Measurements from ENCODE around the gene ALDH7A1.

Gene ALDH7A1

GRCh38 chr5:126597156-126597555 is 2.1 kb upstream of the ALDH7A1 start (continued):
- TF ChIP-seq, protein P1, sequence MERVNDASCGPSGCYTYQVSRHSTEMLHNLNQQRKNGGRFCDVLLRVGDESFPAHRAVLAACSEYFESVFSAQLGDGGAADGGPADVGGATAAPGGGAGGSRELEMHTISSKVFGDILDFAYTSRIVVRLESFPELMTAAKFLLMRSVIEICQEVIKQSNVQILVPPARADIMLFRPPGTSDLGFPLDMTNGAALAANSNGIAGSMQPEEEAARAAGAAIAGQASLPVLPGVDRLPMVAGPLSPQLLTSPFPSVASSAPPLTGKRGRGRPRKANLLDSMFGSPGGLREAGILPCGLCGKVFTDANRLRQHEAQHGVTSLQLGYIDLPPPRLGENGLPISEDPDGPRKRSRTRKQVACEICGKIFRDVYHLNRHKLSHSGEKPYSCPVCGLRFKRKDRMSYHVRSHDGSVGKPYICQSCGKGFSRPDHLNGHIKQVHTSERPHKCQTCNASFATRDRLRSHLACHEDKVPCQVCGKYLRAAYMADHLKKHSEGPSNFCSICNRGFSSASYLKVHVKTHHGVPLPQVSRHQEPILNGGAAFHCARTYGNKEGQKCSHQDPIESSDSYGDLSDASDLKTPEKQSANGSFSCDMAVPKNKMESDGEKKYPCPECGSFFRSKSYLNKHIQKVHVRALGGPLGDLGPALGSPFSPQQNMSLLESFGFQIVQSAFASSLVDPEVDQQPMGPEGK (CRISPR knock-in tag; IDR thresholded peaks at IDR 0.05; ENCODE audit: borderline replicate concordance), result no peak
- TF ChIP-seq BACH2 (CRISPR knock-in tag; IDR thresholded peaks at IDR 0.05; ENCODE audit: borderline replicate concordance), result no peak
- TF ChIP-seq ZNF8 (CRISPR knock-in tag; IDR thresholded peaks at IDR 0.05), result no peak
- TF ChIP-seq SNAI2 (CRISPR knock-in tag; IDR thresholded peaks at IDR 0.05), result no peak

- no peak; the same call in 2 of the 3 replicates for ATAC-seq
- TF ChIP-seq, protein P2, sequence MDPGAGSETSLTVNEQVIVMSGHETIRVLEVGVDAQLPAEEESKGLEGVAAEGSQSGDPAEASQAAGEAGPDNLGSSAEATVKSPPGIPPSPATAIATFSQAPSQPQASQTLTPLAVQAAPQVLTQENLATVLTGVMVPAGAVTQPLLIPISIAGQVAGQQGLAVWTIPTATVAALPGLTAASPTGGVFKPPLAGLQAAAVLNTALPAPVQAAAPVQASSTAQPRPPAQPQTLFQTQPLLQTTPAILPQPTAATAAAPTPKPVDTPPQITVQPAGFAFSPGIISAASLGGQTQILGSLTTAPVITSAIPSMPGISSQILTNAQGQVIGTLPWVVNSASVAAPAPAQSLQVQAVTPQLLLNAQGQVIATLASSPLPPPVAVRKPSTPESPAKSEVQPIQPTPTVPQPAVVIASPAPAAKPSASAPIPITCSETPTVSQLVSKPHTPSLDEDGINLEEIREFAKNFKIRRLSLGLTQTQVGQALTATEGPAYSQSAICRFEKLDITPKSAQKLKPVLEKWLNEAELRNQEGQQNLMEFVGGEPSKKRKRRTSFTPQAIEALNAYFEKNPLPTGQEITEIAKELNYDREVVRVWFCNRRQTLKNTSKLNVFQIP (CRISPR knock-in tag; IDR thresholded peaks at IDR 0.05; ENCODE audit: borderline replicate concordance, low read depth), result no peak
- no peak for TF ChIP-seq SNAI2 (CRISPR knock-in tag; IDR thresholded peaks at IDR 0.05)
- TF ChIP-seq ZFP3 (CRISPR knock-in tag; IDR thresholded peaks at IDR 0.05), result no peak
- no peak for TF ChIP-seq ZFP30 (CRISPR knock-in tag; IDR thresholded peaks at IDR 0.05)
- no peak for TF ChIP-seq ZC3H10 (CRISPR knock-in tag; IDR thresholded peaks at IDR 0.05)
- no peak for TF ChIP-seq ZNF70 (CRISPR knock-in tag; IDR thresholded peaks at IDR 0.05)
- no peak for TF ChIP-seq TCF4 (CRISPR knock-in tag; IDR thresholded peaks at IDR 0.05; ENCODE audit: borderline replicate concordance)
- no peak for TF ChIP-seq CSDC2 (CRISPR knock-in tag; IDR thresholded peaks at IDR 0.05)
- TF ChIP-seq, protein P1 (CRISPR knock-in tag; IDR thresholded peaks at IDR 0.05; ENCODE audit: borderline replicate concordance), result no peak
- TF ChIP-seq PPARA (CRISPR knock-in tag; IDR thresholded peaks at IDR 0.05; ENCODE audit: borderline replicate concordance), result no peak
Measured at GRCh38 chr5:126595486-126596083, 566 bp upstream of the ALDH7A1 start.

GRCh38 chr5:126591549-126591948 is 3.5 kb downstream of the ALDH7A1 start:
- TF ChIP-seq SNAI2 (CRISPR knock-in tag; IDR thresholded peaks at IDR 0.05) (no peak), PPARA (CRISPR knock-in tag; IDR thresholded peaks at IDR 0.05; ENCODE audit: borderline replicate concordance) (no peak), BACH2 (CRISPR knock-in tag; IDR thresholded peaks at IDR 0.05; ENCODE audit: borderline replicate concordance) (no peak), ZFP30 (CRISPR knock-in tag; IDR thresholded peaks at IDR 0.05) (no peak), ZNF8 (CRISPR knock-in tag; IDR thresholded peaks at IDR 0.05) (no peak), ESRRG (CRISPR knock-in tag; IDR thresholded peaks at IDR 0.05) (no peak), ARNTL (CRISPR knock-in tag; IDR thresholded peaks at IDR 0.05; ENCODE audit: borderline replicate concordance, low read depth) (no peak), TOX (CRISPR knock-in tag; IDR thresholded peaks at IDR 0.05; ENCODE audit: borderline replicate concordance) (no peak)
- TF ChIP-seq, protein P1 (CRISPR knock-in tag; IDR thresholded peaks at IDR 0.05; ENCODE audit: borderline replicate concordance), result no peak
- no peak for ATAC-seq

GRCh38 chr5:126589536-126590297 is 5.3 kb downstream of the ALDH7A1 start:
- ATAC-seq, result no peak
- TF ChIP-seq OSR1 (CRISPR knock-in tag; IDR thresholded peaks at IDR 0.05) (no peak), ZFP30 (CRISPR knock-in tag; IDR thresholded peaks at IDR 0.05) (no peak), ARNTL (CRISPR knock-in tag; IDR thresholded peaks at IDR 0.05; ENCODE audit: borderline replicate concordance, low read depth) (no peak), CSDC2 (CRISPR knock-in tag; IDR thresholded peaks at IDR 0.05) (no peak), ZNF565 (CRISPR knock-in tag; conservative IDR thresholded peaks at IDR 0.05; ENCODE audit: low read depth) (no peak), RARB (CRISPR knock-in tag; IDR thresholded peaks at IDR 0.05) (no peak), TOX (CRISPR knock-in tag; IDR thresholded peaks at IDR 0.05; ENCODE audit: borderline replicate concordance) (no peak), TCF4 (CRISPR knock-in tag; IDR thresholded peaks at IDR 0.05; ENCODE audit: borderline replicate concordance) (no peak), TSHZ2 (CRISPR knock-in tag; IDR thresholded peaks at IDR 0.05) (no peak), ESRRG (CRISPR knock-in tag; IDR thresholded peaks at IDR 0.05) (no peak), ISL1 (CRISPR knock-in tag; IDR thresholded peaks at IDR 0.05) (no peak), ZC3H10 (CRISPR knock-in tag; IDR thresholded peaks at IDR 0.05) (no peak), ZFP3 (CRISPR knock-in tag; IDR thresholded peaks at IDR 0.05) (no peak), BACH2 (CRISPR knock-in tag; IDR thresholded peaks at IDR 0.05; ENCODE audit: borderline replicate concordance) (no peak)
- TF ChIP-seq, protein P2 (CRISPR knock-in tag; IDR thresholded peaks at IDR 0.05; ENCODE audit: borderline replicate concordance, low read depth), result no peak

Measured in SK-N-SH treated with all-trans-retinoic acid at 6 μM for 48 hours (cell line).